NCI-H1694 treated with DMSO at 0.1 percent for 48 hours (cell line): ENCODE data around the gene IL7R.
"Not testable (repeated sequence)": the region's sequence is repeated elsewhere in the genome, so short reads cannot be mapped to it uniquely, and the experiment has no call there.

Source experiments
- DNase-seq: peaks from one replicate; lab custom pipeline; 2025; lab: John Stamatoyannopoulos, UW

The IL7R gene

GRCh38 chr5:35876454-35876853, 19.8 kb downstream of the IL7R start:
- no peak for DNase-seq

GRCh38 chr5:35876922-35877321, 20.2 kb downstream of the IL7R start:
- DNase-seq, result no peak

- DNase-seq, result no peak
These were observed 21.0 kb downstream of the IL7R start for GRCh38 chr5:35877655-35878054.

- no peak for DNase-seq
These were observed 21.4 kb downstream of the IL7R start for GRCh38 chr5:35878079-35878478.

- no peak for DNase-seq
These were observed 22.4 kb downstream of the IL7R start for GRCh38 chr5:35879096-35879495.

GRCh38 chr5:35879649-35880048, 23.0 kb downstream of the IL7R start:
- DNase-seq, result no peak

- no peak for DNase-seq
These were observed 23.5 kb downstream of the IL7R start for GRCh38 chr5:35880156-35880555.

GRCh38 chr5:35881758-35882157, 25.1 kb downstream of the IL7R start:
- no peak for DNase-seq

- no peak for DNase-seq
These were observed 27.6 kb downstream of the IL7R start for GRCh38 chr5:35884191-35884769.

GRCh38 chr5:35884773-35885172, 28.1 kb downstream of the IL7R start:
- DNase-seq, result no peak

- no peak for DNase-seq
These were observed 29.7 kb downstream of the IL7R start for GRCh38 chr5:35886381-35886780.

GRCh38 chr5:35887321-35888100, 30.8 kb downstream of the IL7R start:
- DNase-seq, result no peak

- DNase-seq, result no peak
These were observed 33.6 kb downstream of the IL7R start for GRCh38 chr5:35890021-35891020.

- DNase-seq, result not testable (repeated sequence)
These were observed 36.1 kb downstream of the IL7R start for GRCh38 chr5:35892799-35893198.

- DNase-seq, result no peak
These were observed 37.4 kb downstream of the IL7R start for GRCh38 chr5:35894131-35894530.

- DNase-seq, result no peak
These were observed 42.4 kb downstream of the IL7R start for GRCh38 chr5:35898952-35899660.

GRCh38 chr5:35899800-35900199, 43.1 kb downstream of the IL7R start:
- DNase-seq, result no peak

GRCh38 chr5:35900972-35901695, 44.4 kb downstream of the IL7R start:
- DNase-seq, result peak; percentile 89

- DNase-seq, result no peak
These were observed 45.5 kb downstream of the IL7R start for GRCh38 chr5:35902046-35902672.

- no peak for DNase-seq
These were observed 47.0 kb downstream of the IL7R start for GRCh38 chr5:35903631-35904203.
